ENCODE measurements around the gene PDS5A. TPM values are rescaled to one million over a fixed set of nuclear protein-coding genes. Genes with fewer than 3 reads are reported as not detected.

Gene PDS5A
- 65.5 TPM for total RNA-seq

GRCh38 chr4:39977489-39978377 is at the start of gene PDS5A:
PDS5A (minus strand) TSS chr4:39977911; CDS start chr4:39976577, 1,334 bp downstream.

Small RNA genes lying within 50 kb of the gene (small RNA-seq; reads per million reads assigned to genes)
- gene RNA5SP159: not detected

Other genes with a start within 250 kb of the PDS5A start
- 78.2 TPM for gene N4BP2, start 78.9 kb upstream of the PDS5A start, total RNA-seq
- gene RHOH, start 219.1 kb upstream of the PDS5A start, total RNA-seq: 0.46 TPM

Data from diencephalon (tissue), 1 donor.